ENCODE results near the gene ADAMTSL1. TPM values are rescaled to one million over a fixed set of nuclear protein-coding genes. Genes with fewer than 3 reads are reported as not detected.

ADAMTSL1 gene
- total and polyA plus RNA-seq, 2 of the 13 experiments (the other 11 are each of a cell fraction or from before 2014, with no cell fraction given) = not detected

DNA sequence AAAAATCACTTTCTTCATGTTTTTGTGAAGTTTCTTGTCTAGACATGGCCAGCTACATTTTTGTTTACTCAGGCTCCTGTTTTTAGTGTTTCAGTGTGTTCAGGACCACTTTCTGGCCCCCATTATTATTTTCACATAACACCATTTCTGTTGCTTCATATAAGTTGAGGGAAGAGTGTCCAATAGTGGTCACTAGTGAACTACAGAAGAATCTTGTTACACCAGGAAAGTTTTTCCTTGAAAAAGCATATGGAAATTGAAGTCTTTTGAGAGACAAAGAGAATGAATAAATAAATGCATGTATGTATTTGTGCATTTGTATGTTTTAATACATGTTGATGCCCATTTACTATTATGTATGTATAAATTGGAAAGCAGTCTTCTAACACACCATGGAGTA, 3.8 kb downstream of the ADAMTSL1 start:
- H3K79me2 ChIP-seq (ENCODE audit: insufficient read depth, low read length) = no peaks in the 10 kb centered on the region
- no peak overlapping the region for H3K27ac ChIP-seq (ENCODE audit: extremely low read length, insufficient read depth, low read length)

GRCh38 chr9:18478501-18479361, 4.8 kb downstream of the ADAMTSL1 start:
- intact Hi-C loops (cut with micrococcal nuclease; ENCODE audit: unreplicated experiment) = no loop called here
- Histone ChIP-seq H3K27me3 (ENCODE audit: control insufficient read depth in 1 of 2, insufficient read depth in 2 of 2, low read length in 2 of 2) (no peaks in the 10 kb centered on the region), H4K20me1 (ENCODE audit: insufficient read depth, low read length) (no peaks in the 10 kb centered on the region), H3K9me3 (ENCODE audit: low read length) (no peaks in the 10 kb centered on the region), H2AFZ (ENCODE audit: low read length) (no peak overlapping the region), H3K36me3 (replicated peaks in 1 of 2; ENCODE audit: control insufficient read depth in 1 of 2, insufficient read depth in 2 of 2, low read length in 2 of 2) (no peaks in the 10 kb centered on the region), H3K79me2 (ENCODE audit: insufficient read depth, low read length) (no peaks in the 10 kb centered on the region), H3K4me3 (replicated peaks in 1 of 3; ENCODE audit: insufficient read depth in 1 of 3, low read depth in 2 of 3, low read length in 3 of 3) (no peak overlapping the region), H3K9ac (ENCODE audit: insufficient read depth, low read depth, low read length) (no peak overlapping the region), H3K27ac (ENCODE audit: extremely low read length, insufficient read depth, low read length) (no peak overlapping the region), H3K4me1 (ENCODE audit: insufficient read depth, low read length) (no peaks in the 10 kb centered on the region), H3K4me2 (ENCODE audit: low read depth, low read length) (no peak overlapping the region)
- CTCF ChIA-PET (ENCODE audit: low intra/inter-chr PET ratio, low total read pairs) = no interaction called here
- no TSS peak for BruUV-seq (replicated peaks)
- POLR2A ChIA-PET = no interaction called here
- FAIRE-seq (no peak), ATAC-seq (no peak), DNase-seq (ENCODE audit: low spot score) (no peak)
- in situ Hi-C loops (cut with HindIII; ENCODE audit: extremely low pct_ligation_motif_present, low pct_unique_long_range_greater_than_20kb) = no loop called here
- WGBS (ENCODE audit: low lambda C conversion rate) = 15% methylated on average over 7 of the region's 7 CpGs
- TF ChIP-seq ZNF572 (CRISPR knock-in tag; IDR thresholded peaks at IDR 0.05) (no peak), RXRB (CRISPR knock-in tag; IDR thresholded peaks at IDR 0.05; ENCODE audit: borderline replicate concordance) (no peak), MXD1 (CRISPR knock-in tag; IDR thresholded peaks at IDR 0.05) (no peak), JUN (CRISPR knock-in tag; IDR thresholded peaks at IDR 0.05) (no peak), NCOA5 (CRISPR knock-in tag; IDR thresholded peaks at IDR 0.05) (no peak), JUNB (CRISPR knock-in tag; IDR thresholded peaks at IDR 0.05; ENCODE audit: borderline replicate concordance) (no peak), REXO4 (CRISPR knock-in tag; IDR thresholded peaks at IDR 0.05; ENCODE audit: borderline replicate concordance) (no peak), TCF12 (IDR thresholded peaks at IDR 0.05) (no peak), TCF12 (CRISPR knock-in tag; IDR thresholded peaks at IDR 0.05) (no peak), PREB (CRISPR knock-in tag; IDR thresholded peaks at IDR 0.05) (no peak), FOXC1 (CRISPR knock-in tag; IDR thresholded peaks at IDR 0.05; ENCODE audit: borderline replicate concordance) (no peak)
- TF ChIP-seq, protein P1, sequence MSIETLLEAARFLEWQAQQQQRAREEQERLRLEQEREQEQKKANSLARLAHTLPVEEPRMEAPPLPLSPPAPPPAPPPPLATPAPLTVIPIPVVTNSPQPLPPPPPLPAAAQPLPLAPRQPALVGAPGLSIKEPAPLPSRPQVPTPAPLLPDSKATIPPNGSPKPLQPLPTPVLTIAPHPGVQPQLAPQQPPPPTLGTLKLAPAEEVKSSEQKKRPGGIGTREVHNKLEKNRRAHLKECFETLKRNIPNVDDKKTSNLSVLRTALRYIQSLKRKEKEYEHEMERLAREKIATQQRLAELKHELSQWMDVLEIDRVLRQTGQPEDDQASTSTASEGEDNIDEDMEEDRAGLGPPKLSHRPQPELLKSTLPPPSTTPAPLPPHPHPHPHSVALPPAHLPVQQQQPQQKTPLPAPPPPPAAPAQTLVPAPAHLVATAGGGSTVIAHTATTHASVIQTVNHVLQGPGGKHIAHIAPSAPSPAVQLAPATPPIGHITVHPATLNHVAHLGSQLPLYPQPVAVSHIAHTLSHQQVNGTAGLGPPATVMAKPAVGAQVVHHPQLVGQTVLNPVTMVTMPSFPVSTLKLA (IDR thresholded peaks at IDR 0.05) = no peak

More for the DNA sequence above, 3.8 kb downstream of the ADAMTSL1 start:
- in situ Hi-C loops (cut with HindIII; ENCODE audit: extremely low pct_ligation_motif_present, low pct_unique_long_range_greater_than_20kb) = no loop called here
- H3K9me3 ChIP-seq (ENCODE audit: low read length) = no peaks in the 10 kb centered on the region
- no peak for ATAC-seq
- intact Hi-C loops (cut with micrococcal nuclease; ENCODE audit: unreplicated experiment) = no loop called here
- no peak for DNase-seq (ENCODE audit: low spot score)
- no peak overlapping the region for H2AFZ ChIP-seq (ENCODE audit: low read length)
- FAIRE-seq = no peak
- TF ChIP-seq ZNF101 (CRISPR knock-in tag; IDR thresholded peaks at IDR 0.05; ENCODE audit: borderline replicate concordance, low read depth) (no peak), HNRNPK (IDR thresholded peaks at IDR 0.05; ENCODE audit: low read depth, low read length, poor library complexity, severe bottlenecking) (no peak)
- H3K4me2 ChIP-seq (ENCODE audit: low read depth, low read length) = no peak overlapping the region
- H3K9ac ChIP-seq (ENCODE audit: insufficient read depth, low read depth, low read length) = no peak overlapping the region
- no peaks in the 10 kb centered on the region for H3K27me3 ChIP-seq (ENCODE audit: control insufficient read depth in 1 of 2, insufficient read depth in 2 of 2, low read length in 2 of 2)
- H3K4me1 ChIP-seq (ENCODE audit: insufficient read depth, low read length) = no peaks in the 10 kb centered on the region
- H3K36me3 ChIP-seq (replicated peaks in 1 of 2; ENCODE audit: control insufficient read depth in 1 of 2, insufficient read depth in 2 of 2, low read length in 2 of 2) = no peaks in the 10 kb centered on the region
- H4K20me1 ChIP-seq (ENCODE audit: insufficient read depth, low read length) = no peaks in the 10 kb centered on the region
- ChIA-PET CTCF (ENCODE audit: low intra/inter-chr PET ratio, low total read pairs) (no interaction called here), POLR2A (no interaction called here)
- no peak overlapping the region for H3K4me3 ChIP-seq (replicated peaks in 1 of 3; ENCODE audit: insufficient read depth in 1 of 3, low read depth in 2 of 3, low read length in 3 of 3)
- BruUV-seq (replicated peaks) = no TSS peak

Data from HepG2 (cell line).